K562 (cell line): ENCODE results near the gene PHPT1.

ENCODE experiments used
- ATF4 ChIP-seq: fragments of 450-650 bp; formaldehyde crosslinking; IDR thresholded peaks from 2 replicates; pipeline ENCODE4 v1.4.0; 2022; ENCODE audit warnings: mild to moderate bottlenecking, moderate library complexity
- BRF1 ChIP-seq: IDR thresholded peaks from 3 replicates; pipeline ENCODE4 v1.6.1; 2011; ENCODE audit warnings: borderline replicate concordance, mild to moderate bottlenecking; ENCODE audit not compliant: insufficient read length; ENCODE audit errors: extremely low read depth
- CBX3 ChIP-seq, 2 experiments: IDR thresholded peaks; 1 replicate in 1 of 2; 2 replicates in 1 of 2; pipeline ENCODE4 v1.6.1; 2012; ENCODE audit warnings: inconsistent platforms in 2 of 2, low read length in 2 of 2, borderline replicate concordance in 1 of 2, control low read depth in 1 of 2
- CBX5 ChIP-seq: IDR thresholded peaks from 2 replicates; pipeline ENCODE4 v1.6.1; 2014; ENCODE audit warnings: low read depth, borderline replicate concordance
- CTCF ChIP-seq, 3 experiments: IDR thresholded peaks in 2 of 3; conservative IDR thresholded peaks in 1 of 3; 2 replicates each; pipeline ENCODE4 v1.5.1; 2011 to 2012; ENCODE audit warnings: low read length in 3 of 3, mild to moderate bottlenecking in 3 of 3, control low read depth in 2 of 3, improper control_type of control experiment in 1 of 3, inconsistent platforms in 1 of 3, low read depth in 1 of 3, mixed read lengths in 1 of 3, moderate library complexity in 1 of 3; ENCODE audit not compliant: insufficient read depth in 2 of 3
- FOXJ3 ChIP-seq: sonication (generic); formaldehyde crosslinking; IDR thresholded peaks from 2 replicates; pipeline ENCODE4 v1.4.0; 2020; ENCODE audit warnings: mild to moderate bottlenecking, missing genetic modification reagents
- KDM2B ChIP-seq: fragments of 250-450 bp; sonication (Bioruptor Pico); IDR thresholded peaks from 2 replicates; pipeline ENCODE4 v1.8.0; 2021; ENCODE audit warnings: mild to moderate bottlenecking, moderate library complexity
- NR1H2 ChIP-seq: sonication (generic); formaldehyde crosslinking; IDR thresholded peaks from 2 replicates; pipeline ENCODE4 v1.4.0; 2020; ENCODE audit warnings: mild to moderate bottlenecking, missing genetic modification reagents
- NR2C2 ChIP-seq, 2 experiments: fragments of 200-800 bp in 1 of 2; sonication (Bioruptor generic) in 1 of 2; sonication (generic) in 1 of 2; formaldehyde crosslinking in 1 of 2; IDR thresholded peaks; 2 replicates each; pipeline versions ENCODE4 v1.6.1 to v1.8.0; 2016 to 2022; ENCODE audit warnings: mild to moderate bottlenecking in 1 of 2, missing compliant biosample characterization in 1 of 2, missing genetic modification characterization in 1 of 2, missing genetic modification reagents in 1 of 2
- PKNOX1 ChIP-seq: fragments of 450-650 bp; IDR thresholded peaks from 2 replicates; pipeline ENCODE4 v1.6.1; 2016
- PML ChIP-seq: IDR thresholded peaks from 2 replicates; pipeline ENCODE4 v1.6.1; 2012; ENCODE audit warnings: low read length, inconsistent platforms
- ZBTB11 ChIP-seq, 3 experiments: fragments of 200-800 bp in 1 of 3; fragments of 250-450 bp in 1 of 3; fragments of 450-650 bp in 1 of 3; sonication (Bioruptor Pico) in 1 of 3; sonication (Bioruptor generic) in 1 of 3; formaldehyde crosslinking in 1 of 3; IDR thresholded peaks; 2 replicates each; pipeline versions ENCODE4 v1.6.1 to v1.8.0; 2016 to 2022; ENCODE audit warnings: mild to moderate bottlenecking in 2 of 3, missing genetic modification characterization in 2 of 3, missing compliant biosample characterization in 1 of 3, moderate library complexity in 1 of 3

GRCh38 chr9:136825295-136826187 is 23.7 kb upstream of the PHPT1 start:
- TF ChIP-seq NR2C2 (CRISPR knock-in tag; IDR thresholded peaks at IDR 0.05) (no peak), NR2C2 (tag; IDR thresholded peaks at IDR 0.05) (no peak), CTCF (IDR thresholded peaks at IDR 0.05 in 2 of 3, conservative IDR thresholded peaks at IDR 0.05 in 1 of 3; ENCODE audit: insufficient read depth in 2 of 3, low read depth in 1 of 3, low read length in 3 of 3) (no peak), FOXJ3 (CRISPR knock-in tag) (no peak), PML (no peak), CBX5 (no peak), PKNOX1 (no peak), CBX3 (IDR thresholded peaks at IDR 0.05; ENCODE audit: borderline replicate concordance in 1 of 2, low read length in 2 of 2) (no peak), ZBTB11 (CRISPR knock-in tag; IDR thresholded peaks at IDR 0.05) (no peak), BRF1 (no peak), ATF4 (CRISPR knock-in tag) (no peak), NR1H2 (CRISPR knock-in tag) (no peak), KDM2B (CRISPR knock-in tag) (no peak)
